GM21390 (cell line): ENCODE results near the gene SECTM1.

Source experiments
- ATAC-seq: cut with Tn5 transposase; IDR thresholded peaks from one replicate; pipeline ENCODE4 v1.9.1; 2021; ENCODE audit not compliant: unreplicated experiment

Gene SECTM1

GRCh38 chr17:82301916-82302567, 31.5 kb downstream of the SECTM1 start:
- ATAC-seq = no peak

GRCh38 chr17:82301300-82301915, 32.2 kb downstream of the SECTM1 start:
- ATAC-seq = no peak

DNA sequence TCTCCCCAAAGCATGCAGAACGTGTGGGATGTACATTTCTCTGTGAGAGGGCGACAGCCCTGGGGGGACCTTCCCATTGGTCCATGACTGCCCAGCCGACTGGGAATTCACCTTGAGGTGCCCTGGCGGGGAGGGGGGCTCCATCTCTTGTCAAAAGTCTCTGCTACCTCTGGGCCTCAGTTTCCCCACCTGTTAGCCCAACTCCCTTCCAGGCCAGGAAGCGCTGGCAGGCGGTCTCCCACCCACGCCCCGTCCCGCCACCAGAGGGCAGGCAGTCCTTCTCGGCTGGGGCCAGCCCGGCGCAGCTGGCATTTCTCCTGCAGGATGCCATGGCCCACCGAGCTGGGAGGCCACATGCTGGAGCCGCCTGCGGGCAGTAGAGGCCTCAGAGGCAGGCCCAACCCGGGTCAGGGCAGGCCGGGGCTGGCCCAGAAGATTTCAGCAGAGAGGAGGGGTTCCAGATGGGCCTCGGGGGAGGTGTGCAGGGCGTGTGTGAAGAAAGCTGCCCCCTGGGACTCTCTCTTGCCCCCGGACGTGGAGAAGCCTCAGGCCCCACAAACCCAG, 32.8 kb downstream of the SECTM1 start:
- no peak for ATAC-seq

DNA sequence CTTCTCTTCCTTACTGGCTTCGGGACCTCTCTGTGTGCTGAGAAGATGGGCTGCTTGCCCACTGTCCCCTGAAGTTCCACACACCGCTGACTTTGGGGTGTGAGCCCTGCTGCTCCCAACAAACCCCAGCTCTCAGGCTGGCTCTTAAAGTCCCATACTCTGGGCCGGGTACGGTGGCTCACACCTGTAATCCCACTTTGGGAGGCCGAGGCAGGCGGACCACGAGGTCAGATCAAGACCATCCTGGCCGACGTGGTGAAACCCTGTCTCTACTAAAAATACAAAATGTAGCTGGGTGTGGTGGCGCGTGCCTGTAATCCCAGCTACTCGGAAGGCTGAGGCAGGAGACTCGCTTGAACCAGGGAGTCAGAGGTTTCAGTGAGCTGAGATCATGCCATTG, 33.3 kb downstream of the SECTM1 start:
- no peak for ATAC-seq

- no peak for ATAC-seq
These were observed 34.1 kb downstream of the SECTM1 start for GRCh38 chr17:82299452-82299851.

GRCh38 chr17:82298538-82299421, 34.8 kb downstream of the SECTM1 start:
- no peak for ATAC-seq

GRCh38 chr17:82297714-82298537, 35.6 kb downstream of the SECTM1 start:
- peak; percentile 49 for ATAC-seq

DNA sequence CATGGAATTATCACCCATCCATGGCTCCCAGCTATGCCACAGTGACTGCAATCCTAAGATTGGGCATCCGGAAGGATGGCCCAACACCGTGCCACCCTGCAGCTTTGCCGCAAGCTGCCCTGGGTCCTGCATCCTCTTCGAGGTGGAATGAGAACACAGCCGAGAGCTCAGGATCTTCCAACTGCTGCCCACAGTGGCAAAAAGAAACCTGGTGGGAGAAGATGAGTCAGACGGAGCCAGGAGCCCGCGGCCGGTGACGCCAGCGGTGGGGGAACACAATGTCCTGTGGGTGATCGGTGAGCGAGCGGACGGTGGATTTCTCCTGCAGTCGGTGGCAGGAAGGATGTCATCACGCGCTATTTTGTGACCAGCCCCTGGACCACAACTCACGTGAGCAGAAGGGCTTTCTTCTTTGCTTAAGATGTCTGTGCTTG, 36.3 kb downstream of the SECTM1 start:
- peak; percentile 11 for ATAC-seq

- no peak for ATAC-seq
These were observed 36.9 kb downstream of the SECTM1 start for GRCh38 chr17:82296511-82297279.

- ATAC-seq = no peak
These were observed 38.1 kb downstream of the SECTM1 start for GRCh38 chr17:82295472-82295814.

GRCh38 chr17:82294064-82294773, 39.3 kb downstream of the SECTM1 start:
- no peak for ATAC-seq

GRCh38 chr17:82292251-82293154, 41.1 kb downstream of the SECTM1 start:
- peak; percentile 92 for ATAC-seq

DNA sequence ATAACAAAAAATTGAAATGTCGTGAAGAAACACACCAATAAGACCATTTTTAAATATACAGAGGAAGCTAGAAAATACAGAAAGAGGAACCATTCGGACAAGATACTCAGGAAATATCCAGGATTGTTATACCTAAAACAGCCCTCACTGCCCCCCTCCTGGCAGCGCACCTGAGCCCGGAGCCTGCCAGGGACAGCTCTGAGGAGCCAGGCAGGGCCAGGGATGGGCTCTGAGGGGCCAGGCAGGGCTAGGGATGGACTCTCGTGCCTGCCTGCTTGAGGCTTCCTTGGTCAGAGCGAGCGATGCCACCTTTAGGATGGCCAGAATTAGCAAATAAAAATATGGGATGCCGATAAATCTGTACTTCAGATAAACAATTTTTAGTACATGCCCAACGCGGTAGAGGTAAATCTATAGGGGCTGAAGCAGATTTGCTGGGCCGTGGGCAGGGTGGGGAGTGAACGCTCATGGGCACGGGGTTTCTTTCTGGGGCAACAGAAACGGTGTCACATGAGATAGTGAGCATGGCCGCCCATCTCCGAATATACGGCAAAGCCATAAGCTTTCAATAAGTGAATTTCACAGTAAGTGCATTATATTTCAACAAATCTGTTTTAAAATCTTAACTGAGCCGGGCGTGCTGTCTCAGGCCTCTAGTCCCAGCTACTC, 41.9 kb downstream of the SECTM1 start:
- ATAC-seq = no peak

GRCh38 chr17:82287868-82288801, 45.4 kb downstream of the SECTM1 start:
- no peak for ATAC-seq

DNA sequence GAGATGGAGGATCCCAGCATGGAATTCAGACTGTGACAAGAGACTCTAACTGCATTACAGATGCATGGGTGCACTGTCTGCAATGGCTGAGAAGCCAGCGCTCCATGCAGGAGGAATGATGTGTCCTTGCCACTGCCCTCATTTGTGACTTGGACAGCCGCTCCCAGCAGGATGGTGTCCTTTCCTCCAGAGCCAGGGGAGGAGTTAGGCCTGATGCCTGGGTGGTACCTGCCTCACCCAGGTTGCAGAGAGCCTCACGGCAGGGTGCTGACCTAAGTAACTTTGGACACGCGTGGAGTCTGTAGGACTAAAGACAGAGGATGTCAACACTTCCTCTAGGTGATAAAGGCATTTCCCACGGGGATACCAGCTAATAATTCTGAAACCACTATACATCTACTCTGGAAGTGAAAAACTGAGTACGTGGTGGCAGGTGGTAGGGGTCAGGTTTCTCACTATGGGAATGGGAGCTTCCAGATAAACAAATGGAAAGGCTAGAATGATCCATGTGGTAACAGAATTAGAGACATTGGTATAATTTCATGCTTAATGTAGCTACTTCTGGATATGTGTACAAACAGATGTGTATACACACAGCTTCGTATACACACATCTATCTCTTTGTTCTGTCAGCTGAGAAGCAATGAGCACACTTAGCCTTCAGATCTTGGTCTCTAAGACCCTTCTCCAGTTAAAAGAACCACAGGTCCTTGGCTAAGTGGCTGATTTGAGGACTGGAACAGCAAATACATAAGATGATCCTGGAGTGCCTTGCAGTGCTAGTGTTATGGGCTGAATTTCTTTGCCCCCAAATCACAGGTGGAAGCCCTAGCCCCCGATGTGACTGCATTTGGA, 46.3 kb downstream of the SECTM1 start:
- no peak for ATAC-seq

DNA sequence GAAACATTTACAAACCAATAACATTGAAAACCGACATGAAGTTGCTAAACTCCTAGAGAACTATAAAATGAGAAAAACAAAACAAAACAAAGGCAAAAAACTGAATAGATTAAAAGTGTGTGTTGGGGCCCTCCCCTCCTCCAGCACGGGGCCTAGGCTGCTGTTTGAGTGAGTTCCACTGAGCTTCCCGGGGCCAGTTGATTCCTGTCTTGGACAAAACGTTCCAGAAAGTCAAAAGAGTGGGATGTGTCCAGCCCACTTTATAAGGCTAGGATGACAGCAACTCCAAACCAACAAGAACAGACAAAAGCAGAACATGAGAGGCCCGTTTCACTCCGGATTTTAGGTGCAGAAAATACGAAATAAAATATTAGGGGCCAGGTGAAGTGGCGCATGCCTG, 48.4 kb downstream of the SECTM1 start:
- ATAC-seq = no peak
